Activated T-helper 9 cell treated with anti-CD3 and anti-CD28 coated beads, Interleukin-2, amount 50 U/mL, for 16 hours (primary cell): Measurements from ENCODE around the gene KCNA10.
"Not testable (repeated sequence)": the region's sequence is repeated elsewhere in the genome, so short reads cannot be mapped to it uniquely, and the experiment has no call there.

Source experiments
- DNase-seq: peaks from one replicate; pipeline ENCODE4 v3.0.0-alpha.2; 2020; ENCODE audit warnings: low read depth

KCNA10 gene

GRCh38 chr1:110533230-110533629 lies 14.3 kb upstream of the KCNA10 start:
- no peak for DNase-seq

GRCh38 chr1:110529011-110529410 lies 10.0 kb upstream of the KCNA10 start:
- DNase-seq: no peak

- DNase-seq: no peak
Observed at GRCh38 chr1:110526201-110526780, 7.3 kb upstream of the KCNA10 start.

GRCh38 chr1:110525249-110525595 lies 6.2 kb upstream of the KCNA10 start:
- no peak for DNase-seq

GRCh38 chr1:110524311-110525248 lies 5.6 kb upstream of the KCNA10 start:
- peak; percentile 20 for DNase-seq

- no peak for DNase-seq
Observed at GRCh38 chr1:110523011-110523410, 4.0 kb upstream of the KCNA10 start.

- no peak for DNase-seq
Observed at GRCh38 chr1:110522560-110522959, 3.6 kb upstream of the KCNA10 start.

- DNase-seq: no peak
Observed at GRCh38 chr1:110520827-110521226, 1.9 kb upstream of the KCNA10 start.

GRCh38 chr1:110515891-110516290 lies 3.1 kb downstream of the KCNA10 start:
- DNase-seq: no peak

- DNase-seq: no peak
Observed at GRCh38 chr1:110515041-110515440, 3.9 kb downstream of the KCNA10 start.

- DNase-seq: no peak
Observed at GRCh38 chr1:110513511-110513910, 5.5 kb downstream of the KCNA10 start.

GRCh38 chr1:110511436-110511835 lies 7.5 kb downstream of the KCNA10 start:
- no peak for DNase-seq

- DNase-seq: not testable (repeated sequence)
Observed at GRCh38 chr1:110510921-110511320, 8.1 kb downstream of the KCNA10 start.

GRCh38 chr1:110509655-110510054 lies 9.3 kb downstream of the KCNA10 start:
- no peak for DNase-seq

GRCh38 chr1:110508028-110508940 lies 10.7 kb downstream of the KCNA10 start:
- DNase-seq: no peak

GRCh38 chr1:110506541-110506940 lies 12.4 kb downstream of the KCNA10 start:
- no peak for DNase-seq

GRCh38 chr1:110505596-110505995 lies 13.4 kb downstream of the KCNA10 start:
- no peak for DNase-seq

GRCh38 chr1:110504226-110504625 lies 14.7 kb downstream of the KCNA10 start:
- DNase-seq: no peak

- DNase-seq: no peak
Observed at GRCh38 chr1:110503471-110503870, 15.5 kb downstream of the KCNA10 start.

- DNase-seq: no peak
Observed at GRCh38 chr1:110502402-110503151, 16.4 kb downstream of the KCNA10 start.

- DNase-seq: no peak
Observed at GRCh38 chr1:110501488-110502132, 17.4 kb downstream of the KCNA10 start.
